D341Med (cell line): ENCODE results near the gene FAM107B.

ENCODE experiments used
- DNase-seq: peaks from one replicate; pipeline ENCODE4 v3.0.0; 2012; ENCODE audit warnings: low spot score

Gene FAM107B

DNA sequence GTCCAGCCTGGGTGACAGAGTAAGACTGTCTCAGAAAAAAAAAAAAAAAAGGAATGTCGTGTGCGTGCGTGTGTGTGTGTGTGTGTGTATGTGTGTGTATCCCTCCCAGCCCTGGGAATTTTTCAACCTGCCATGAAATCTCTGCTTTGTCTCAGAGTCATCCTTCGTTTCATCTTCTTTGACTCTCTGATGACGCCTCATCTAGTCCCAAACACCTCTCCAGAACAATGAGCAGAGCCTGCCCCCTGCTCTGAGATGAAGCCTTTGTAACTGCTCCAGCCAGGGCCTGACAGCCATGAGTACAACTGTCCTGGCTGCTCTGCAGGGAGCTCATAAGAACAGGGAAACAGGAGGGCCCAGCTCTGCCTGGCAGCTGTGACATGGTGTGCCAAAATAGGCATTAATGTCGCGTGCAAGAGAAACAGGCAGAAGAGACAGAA, 149.5 kb downstream of the FAM107B start:
- peak; percentile 39 for DNase-seq

DNA sequence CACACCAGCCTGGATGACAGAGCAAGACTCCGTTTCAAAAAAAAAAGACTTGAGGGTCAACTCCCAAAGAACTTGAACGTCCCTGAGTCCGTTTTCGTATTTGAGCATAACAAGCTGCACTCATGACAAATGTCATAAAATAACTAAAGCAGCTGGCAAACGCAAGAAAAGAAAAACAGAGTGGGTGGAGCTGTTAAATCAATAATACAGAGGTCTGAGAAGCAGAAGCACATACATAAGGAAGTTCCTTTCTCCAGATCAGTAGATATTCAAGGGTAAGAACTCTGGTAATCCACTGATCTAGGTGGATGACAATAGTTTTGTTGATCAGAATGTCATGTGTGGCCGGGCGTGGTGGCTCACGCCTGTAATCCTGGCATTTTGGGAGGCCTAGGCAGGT, 150.1 kb downstream of the FAM107B start:
- no peak for DNase-seq

DNA sequence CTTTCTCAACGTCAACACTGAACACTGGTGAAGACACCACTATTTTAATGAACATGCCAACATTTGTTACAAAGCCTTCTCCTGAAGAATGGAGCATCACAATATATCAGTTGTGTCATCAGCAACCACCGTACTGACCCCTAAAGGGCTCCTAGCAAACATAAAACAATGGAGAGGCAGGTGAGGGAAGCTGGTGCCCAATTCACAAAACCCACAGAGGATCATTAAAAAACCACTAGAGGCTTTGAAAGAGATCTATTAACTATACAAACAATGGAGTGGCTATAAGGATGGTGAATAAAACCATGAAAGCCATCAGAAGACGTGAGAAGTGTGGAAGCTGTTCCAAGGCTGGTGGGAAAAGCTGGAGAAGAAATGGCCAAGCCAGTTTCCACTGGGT, 150.8 kb downstream of the FAM107B start:
- no peak for DNase-seq

DNA sequence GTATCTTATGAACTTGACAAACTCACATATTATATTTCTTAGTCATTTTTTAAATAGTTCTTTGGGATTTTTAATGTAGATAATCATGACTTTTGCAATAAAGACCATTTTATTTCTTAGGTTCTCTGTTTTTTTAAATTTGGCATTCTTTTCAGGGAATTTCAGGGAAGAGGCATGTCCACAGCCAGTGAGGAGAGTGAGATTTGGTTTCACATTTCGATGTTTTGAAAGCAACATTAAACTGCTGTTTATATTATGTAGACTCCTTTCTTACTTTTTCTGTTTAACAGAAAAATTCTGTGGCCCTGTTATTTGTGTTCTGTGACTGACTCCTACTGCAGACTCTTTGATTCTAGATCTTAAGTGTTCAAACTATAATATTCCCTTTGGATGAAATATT, 153.7 kb downstream of the FAM107B start:
- no peak for DNase-seq

DNA sequence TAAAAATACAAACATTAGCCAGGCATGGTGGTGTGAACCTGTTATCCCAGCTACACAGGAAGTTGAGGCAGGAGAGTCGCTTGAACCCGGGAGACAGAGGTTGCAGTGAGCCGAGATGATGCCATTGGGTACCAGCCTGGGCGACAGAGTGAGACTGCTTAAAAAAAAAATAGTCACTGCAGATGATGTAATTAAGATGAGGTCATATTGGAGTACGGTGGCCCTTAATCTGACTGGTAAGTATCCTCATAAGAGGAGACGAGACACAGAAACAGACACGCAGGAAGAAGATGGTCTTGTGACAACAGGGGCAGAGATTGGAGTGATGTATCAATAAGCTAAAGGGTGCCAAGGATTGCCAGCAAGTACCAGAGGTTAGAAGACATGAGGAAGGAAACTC, 156.0 kb downstream of the FAM107B start:
- DNase-seq = no peak

DNA sequence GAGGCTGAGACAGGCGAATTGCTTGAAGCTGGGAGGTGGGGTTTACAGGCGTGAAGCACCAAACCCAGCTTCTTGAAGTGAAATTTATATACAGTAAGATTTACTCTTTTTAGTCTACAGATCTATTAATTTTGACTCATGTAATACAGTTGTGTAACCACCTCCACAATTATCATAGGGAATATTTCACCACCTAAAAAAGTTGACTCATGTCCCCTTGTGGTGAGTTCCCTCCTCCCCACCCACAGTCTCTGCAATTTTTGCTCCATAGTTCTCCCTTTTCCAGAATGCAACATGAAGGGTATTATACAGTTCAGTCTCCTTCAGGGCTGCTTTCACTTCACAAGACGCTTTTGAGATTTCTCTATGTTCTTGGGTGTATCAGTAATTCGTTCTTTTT, 156.8 kb downstream of the FAM107B start:
- DNase-seq = no peak

DNA sequence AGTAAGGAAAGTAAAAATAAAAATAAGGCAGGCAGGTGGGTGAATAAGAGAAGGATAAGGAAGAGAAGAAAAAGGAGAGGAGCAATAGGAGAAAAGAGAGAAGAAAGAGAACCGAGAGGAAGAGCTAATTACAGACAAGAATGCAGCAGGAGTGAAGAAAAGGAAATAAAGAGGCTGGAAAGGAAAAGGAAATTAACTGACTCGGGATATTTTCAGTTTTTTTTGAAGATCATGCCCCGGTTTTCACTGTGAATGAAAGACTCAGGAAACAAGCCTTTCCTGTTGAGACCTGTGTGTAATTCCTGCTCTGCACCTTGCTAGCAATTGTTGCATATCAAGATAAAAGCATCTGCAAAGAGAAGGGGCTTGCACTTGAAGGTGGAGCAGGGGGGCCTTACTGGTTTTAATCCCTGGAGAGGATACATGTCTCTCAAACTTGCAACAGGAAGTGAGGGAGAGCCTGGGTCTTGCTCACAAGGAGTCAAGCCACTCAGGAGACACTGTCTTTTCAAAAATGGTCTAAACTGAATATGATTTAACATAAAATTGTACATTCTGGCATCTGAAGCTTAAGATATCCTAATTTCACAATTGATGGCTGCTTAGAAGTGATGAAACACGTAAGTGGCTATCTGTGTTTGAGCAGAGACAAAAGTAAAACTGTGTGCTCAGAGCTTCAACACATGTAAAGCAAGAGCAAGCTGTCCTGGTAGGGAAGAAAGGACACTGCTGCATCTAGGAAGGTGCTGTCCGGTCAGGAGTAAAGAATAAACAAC, 157.6 kb downstream of the FAM107B start:
- DNase-seq = no peak

DNA sequence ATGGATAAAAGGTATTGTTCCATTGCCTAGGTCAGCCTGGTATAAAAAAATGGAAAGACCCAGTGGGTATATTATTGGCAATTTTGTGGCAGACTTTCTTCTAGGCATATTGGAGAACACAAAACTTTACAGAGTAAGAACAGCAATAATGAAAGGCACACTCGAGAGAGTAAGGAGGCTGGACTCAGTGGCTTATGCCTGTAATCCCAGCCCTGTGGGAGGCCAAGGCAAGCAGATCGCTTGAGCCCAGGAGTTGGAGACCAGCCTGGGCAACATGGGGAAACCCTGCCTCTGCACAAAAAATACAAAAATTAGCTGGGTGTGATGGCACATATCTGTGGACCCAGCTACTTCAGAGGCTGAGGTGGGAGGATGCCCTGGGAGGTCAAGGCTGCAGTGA, 158.2 kb downstream of the FAM107B start:
- no peak for DNase-seq

DNA sequence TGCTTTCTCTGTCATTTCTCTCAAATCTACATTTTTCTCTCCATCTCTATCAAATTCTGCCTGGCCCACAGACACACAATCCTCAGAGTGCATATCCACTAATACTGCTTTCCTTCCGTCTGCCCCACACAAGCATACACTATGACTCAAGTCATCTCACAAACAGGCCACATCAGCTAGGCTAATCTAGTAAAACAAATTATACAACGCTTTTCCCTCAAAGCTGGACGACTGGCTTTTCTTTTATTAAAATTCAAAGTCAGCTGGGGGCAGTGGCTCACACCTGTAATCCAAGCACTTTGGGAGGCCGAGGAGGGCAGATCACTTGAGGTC, 161.1 kb downstream of the FAM107B start:
- no peak for DNase-seq

DNA sequence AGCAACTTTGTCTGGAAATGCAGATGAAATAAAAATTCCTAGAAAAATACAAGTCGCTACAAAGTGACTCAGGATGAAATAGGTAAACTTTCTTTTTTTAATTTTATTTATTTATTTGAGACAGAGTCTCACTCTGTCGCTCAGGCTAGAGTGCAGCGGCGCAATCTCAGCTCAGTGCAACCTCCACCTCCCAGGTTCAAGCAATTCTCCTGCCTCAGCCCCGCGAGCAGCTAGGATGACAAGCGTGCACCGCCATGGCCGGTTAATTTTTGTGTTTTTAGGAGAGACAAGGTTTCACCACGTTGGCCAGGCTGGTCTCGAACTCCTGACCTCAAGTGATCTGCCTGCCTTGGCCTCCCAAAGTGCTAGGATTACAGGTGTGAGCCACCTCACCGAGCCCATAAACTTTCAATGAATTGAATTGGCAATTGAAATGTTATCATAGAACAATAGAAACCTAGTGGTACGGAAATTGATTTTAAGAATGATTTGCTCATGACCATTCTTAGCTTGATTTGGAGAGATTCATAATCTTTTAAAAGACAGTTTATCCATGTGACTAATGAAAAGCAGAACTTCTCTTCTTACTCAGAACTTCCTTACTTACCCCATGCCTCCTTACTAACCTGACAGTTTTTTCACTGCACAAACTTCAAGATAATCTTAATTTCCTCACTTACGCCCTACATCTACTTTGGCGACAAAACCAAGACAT, 161.7 kb downstream of the FAM107B start:
- no peak for DNase-seq

DNA sequence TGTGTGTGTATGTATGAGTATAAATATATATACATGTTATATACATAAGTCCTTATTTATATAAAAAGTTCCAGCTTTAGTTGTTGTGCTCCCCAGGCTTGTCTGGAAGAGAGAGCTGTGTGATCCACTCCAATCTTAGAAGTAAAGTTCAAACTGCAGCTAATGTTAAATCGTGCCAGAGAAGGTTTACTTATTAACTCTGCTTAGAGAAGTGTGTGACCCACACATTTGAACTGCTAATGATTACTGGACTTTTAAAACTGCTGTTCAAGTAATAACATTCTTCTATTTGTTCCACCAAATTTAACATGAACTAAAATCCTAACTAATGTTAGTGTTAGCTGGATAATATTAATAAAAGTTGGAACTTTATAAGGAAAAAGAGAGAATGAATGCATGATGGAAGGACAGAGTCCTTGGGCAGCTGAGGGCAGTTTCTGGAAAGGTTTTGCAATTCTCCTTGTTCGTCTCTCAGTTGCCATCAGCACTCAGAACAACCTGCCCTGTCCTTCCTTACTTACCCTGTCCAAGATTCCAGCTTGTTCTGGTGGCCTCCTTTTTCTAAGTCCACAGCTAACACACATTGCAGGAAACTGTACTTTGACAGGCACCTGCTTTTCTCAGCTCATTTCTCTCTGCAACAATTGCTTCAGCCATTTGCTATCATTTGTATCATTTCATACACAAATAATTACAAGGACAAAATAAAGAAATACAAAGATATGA, 162.6 kb downstream of the FAM107B start:
- DNase-seq = no peak

DNA sequence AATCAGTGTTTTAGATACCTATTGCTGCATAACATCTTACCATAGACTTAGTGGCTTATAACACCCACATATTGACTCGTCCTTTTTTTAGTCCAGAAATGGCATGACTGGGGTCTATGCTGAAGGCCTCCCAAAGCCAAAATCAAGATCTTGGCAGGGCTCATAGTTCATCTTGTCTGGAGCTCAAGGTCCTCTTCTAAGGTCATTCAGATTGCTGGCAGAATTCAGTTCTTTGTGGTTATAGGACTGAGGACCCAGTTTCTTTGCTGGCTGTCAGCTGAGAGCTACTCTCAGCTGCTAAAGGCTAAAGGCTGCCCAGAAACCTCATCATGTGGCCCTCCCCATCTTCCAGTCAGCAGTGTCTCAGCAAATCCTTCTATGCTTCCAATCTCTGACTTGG, 165.5 kb downstream of the FAM107B start:
- no peak for DNase-seq

DNA sequence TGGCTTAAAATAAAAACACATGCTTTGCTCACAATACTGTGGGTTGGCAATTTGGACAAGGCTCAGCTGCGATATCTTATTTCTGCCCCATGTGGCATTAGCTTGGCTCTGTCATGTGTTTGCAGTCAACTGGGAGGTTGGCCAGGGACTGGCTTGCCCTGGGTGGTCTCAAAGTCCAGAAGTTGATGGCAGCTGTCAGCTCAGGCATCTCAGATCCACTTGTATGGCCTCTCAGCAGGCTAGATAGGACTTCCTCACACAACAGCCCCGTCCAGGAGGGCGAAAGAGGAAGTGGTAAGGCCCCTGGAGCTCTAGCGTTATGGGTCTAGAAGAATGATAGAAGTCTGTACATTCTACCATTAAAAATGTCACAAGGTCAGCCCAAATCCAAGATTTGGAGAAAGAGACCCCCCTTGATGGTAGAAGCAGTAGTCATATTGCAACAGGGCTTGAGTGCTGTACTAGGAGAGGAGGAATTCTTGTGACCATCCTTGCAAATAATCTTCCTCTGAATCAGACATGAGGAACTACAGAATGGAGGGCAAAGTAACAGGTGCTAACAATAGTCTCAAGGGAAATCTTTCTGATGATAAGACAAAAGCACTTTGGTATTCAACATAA, 166.2 kb downstream of the FAM107B start:
- no peak for DNase-seq

DNA sequence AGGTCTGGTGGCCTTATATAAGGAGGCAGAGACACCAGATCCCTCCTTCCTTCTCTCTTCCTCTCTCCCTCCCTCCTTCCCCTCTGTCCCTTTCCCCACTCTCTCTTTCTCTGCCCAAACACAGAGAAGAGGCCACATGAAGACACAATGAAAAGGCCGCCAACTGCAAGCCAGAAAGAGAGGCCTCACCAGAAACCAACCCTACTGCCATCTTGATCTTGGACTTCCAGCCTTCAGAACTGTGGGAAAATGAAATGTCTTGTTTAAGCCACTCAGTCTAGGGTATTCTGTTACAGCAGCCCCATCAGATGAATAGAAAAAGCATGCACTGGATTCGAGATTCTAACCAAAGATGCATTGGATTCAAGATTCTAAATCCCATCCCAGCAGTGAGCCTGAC, 168.1 kb downstream of the FAM107B start:
- DNase-seq = no peak

DNA sequence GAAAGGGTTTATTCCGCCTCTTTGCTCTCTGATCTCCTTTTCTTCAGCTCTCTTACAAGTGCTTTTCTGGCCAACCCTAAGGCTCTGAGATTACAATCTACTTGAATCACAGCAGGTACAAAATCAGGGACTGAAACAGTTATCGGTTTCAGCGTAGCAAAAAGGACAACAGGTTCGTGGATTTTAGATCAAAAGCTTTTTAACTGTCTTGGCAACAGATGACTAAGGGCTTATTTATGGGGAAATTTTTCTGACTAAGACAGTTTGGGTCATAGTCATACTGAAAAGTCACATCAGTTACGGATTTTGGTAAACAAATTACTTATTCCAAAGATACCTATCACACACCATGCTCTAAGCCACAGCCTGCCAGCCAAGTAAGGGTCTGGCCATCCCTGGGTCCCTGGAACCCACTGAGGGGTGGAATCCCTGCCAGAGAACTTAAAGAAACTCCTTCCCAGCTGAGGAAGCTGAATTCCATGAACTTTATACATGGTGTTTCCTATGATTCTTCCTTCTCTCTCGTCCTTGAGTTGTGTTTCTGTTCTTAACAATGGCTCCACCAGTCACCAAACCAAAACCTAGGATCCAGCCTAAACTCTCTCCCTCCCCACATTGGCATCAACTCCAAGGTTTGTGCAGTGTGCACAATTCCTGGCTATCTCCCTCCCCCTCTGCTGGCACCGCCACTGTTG, 169.3 kb downstream of the FAM107B start:
- no peak for DNase-seq

DNA sequence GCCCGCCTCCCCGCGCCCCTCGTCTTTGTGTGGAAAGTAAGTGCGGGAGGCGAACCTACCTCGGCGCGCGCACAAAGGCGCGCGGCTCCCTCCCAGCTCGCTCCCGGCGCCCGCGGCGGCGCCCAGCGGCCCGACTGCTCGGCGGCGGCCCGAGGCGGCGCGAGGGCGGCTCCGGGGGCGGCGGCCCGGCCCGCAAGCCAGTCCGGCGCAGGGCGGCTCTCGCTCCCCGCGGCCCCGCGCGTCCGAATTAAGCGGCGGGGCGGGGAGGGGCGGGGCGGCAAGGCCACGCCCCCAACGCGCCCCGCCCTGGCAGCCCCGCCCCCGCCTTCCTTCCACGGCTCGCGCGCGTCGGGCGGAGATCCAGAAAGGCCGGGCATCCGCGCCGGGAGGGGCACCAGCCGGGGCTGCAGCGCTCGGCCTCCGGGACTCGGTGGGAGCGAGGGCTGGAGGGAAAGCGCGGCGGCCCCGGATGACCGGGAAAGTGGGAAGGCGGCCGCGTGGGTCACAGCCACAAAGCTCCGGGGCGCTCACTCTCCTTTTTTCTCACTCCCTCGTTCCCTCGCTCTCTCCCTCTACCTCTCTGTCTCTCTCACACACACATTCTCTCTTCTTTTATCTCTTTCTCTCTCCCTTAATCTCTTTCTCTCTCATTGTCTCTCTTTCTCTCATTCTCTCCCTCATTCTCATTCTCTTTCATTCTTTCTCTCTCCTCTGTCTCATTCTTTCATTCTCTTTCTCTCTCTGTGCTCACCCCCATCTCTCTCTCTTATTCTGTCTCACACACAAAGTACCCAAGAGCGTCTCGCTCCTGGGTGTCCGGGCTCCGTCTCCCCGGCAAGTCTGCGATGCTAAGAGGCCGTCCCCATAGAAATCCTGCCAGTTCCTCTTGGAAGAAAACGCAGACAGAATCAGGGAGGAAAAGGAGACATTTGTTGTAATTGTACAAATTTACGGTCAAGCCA, 170.2 kb downstream of the FAM107B start:
- peak; percentile 96 for DNase-seq

DNA sequence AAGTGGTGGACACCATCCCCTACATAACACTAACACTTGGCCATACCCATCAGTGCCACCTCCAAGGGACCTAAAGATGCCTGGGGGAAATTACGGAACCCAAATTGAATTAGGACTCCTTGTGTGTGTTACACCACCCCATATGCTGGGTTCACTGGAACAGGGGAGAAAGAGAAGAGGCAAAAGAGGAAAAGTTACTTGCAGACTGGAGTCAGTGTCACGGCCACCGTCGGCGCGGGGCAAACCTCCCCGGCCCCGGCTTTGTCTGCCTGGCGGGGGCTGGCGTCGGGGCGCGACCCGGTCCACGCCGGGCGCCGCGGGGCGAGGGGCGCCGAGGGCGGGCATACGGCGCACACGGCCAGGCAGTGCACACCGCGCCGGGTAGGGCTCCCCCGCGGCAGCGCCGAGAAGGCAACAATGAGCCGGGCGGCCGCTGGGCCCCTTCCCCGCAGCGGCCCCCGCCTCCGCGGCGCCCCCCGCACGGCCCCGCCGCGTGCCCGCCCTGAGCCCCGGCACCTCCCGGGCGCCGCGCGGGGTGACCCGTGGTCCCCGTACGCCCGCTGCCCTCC, 171.1 kb downstream of the FAM107B start:
- DNase-seq = peak; percentile 80

DNA sequence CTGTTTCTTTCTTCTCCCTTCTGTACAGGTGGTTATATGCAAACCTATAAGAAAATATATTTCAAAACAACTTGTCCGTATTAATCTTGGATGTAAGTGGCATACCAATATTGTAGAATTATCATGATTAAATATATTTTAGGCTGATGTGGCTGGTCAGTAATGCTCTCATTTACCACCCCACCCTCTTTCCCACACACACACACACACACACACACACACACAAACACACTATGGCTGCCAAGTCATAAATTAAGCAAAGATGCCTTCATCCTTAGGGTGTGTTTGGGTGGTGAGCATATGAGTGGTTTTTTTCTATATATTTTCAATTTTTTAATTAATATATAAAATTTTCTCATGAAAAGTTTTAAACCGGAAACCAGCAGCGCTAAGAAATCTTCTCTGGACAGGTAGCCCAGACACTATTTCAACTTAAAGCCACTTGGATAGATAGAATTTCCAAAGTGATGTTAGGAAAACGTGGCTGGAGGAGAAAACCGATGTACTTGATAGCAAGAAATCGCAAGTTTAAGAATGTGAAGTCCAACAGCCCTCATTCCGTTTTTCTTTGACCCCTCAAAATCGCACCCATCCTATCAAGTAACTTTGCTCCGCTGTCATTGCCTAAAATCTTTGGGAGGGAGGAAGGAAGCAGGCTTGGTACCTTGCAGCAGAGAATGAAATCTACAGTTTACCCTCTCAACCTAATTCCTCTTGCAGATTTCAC, 171.7 kb downstream of the FAM107B start:
- DNase-seq = no peak

DNA sequence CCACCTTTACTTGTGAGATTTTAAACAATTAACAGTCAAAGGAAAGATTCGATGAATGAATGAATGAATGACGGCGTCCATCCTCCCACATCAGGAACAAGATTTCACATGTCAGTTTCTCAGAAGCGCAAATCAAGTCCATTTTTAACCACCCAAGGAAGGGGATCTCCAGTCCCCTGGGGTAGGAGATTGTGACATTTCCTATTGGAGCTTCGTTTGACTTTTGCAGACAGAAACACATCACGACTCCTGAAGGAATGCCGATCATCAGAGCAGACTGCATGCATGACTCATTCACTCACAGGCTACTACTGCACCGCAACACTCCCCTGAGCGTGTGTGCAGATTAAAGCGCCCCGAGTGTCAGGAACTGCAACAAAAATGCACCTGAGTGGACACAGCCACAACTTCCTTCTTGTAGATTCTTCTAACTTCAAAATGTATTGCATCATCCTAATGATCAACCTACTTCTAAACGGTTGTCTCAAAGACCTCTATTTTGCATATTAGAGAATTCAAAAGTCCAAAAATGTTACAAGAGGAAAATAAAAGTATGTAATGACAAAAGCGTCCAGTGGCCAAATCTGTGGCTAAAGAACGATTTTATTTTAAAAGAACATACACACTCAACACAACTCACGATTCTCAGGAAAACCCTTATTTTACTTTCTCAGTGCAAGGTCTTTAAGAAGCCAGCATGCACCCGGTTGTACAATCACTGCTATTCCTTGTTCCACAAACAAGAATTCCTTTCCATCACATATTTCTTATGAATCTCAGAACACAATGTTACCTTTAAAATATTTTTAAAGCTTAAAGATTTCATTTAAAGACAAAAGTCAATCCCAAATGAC, 172.6 kb downstream of the FAM107B start:
- no peak for DNase-seq
